HG03558 (cell line): ENCODE results near the gene RNF208.
A peak's percentile ranks its signal among the peaks of the same experiment; 100 is the strongest.

Experiments used
- ATAC-seq: cut with Tn5 transposase; IDR thresholded peaks from one replicate; pipeline ENCODE4 v1.9.1; 2021; ENCODE audit warnings: moderate number of reproducible peaks; ENCODE audit not compliant: unreplicated experiment; ENCODE audit errors: extremely low read depth

RNF208 gene

GRCh38 chr9:137228506-137228967 lies 6.5 kb upstream of the RNF208 start:
- ATAC-seq, result no peak

- no peak for ATAC-seq
Observed at GRCh38 chr9:137227853-137228505, 5.9 kb upstream of the RNF208 start.

- no peak for ATAC-seq
Observed at GRCh38 chr9:137227054-137227852, 5.2 kb upstream of the RNF208 start, which contains the start of gene RNF224. Gene RNF224, plus strand, starts transcription at chr9:137227502. Its CDS starts 834 bp downstream, at chr9:137228336.

GRCh38 chr9:137226338-137227053 lies 4.5 kb upstream of the RNF208 start:
- no peak for ATAC-seq

GRCh38 chr9:137225699-137226331 lies 3.8 kb upstream of the RNF208 start:
- ATAC-seq, result no peak

- no peak for ATAC-seq
Observed at GRCh38 chr9:137224830-137225694, 3.0 kb upstream of the RNF208 start, which contains the start of gene CYSRT1. Gene CYSRT1, plus strand, starts transcription at chr9:137225174. Its CDS starts 448 bp downstream, at chr9:137225622.

GRCh38 chr9:137223078-137223970 lies 1.3 kb upstream of the RNF208 start:
- peak; percentile 57 for ATAC-seq

GRCh38 chr9:137221506-137222111 lies 431 bp downstream of the RNF208 start:
- no peak for ATAC-seq

GRCh38 chr9:137221095-137221505 lies 940 bp downstream of the RNF208 start:
- ATAC-seq, result no peak

GRCh38 chr9:137220317-137221094 lies 1.5 kb downstream of the RNF208 start:
- ATAC-seq, result no peak

GRCh38 chr9:137219757-137220316 lies 2.2 kb downstream of the RNF208 start:
- ATAC-seq, result no peak

GRCh38 chr9:137218754-137219271 lies 3.2 kb downstream of the RNF208 start:
- ATAC-seq, result no peak

- ATAC-seq, result no peak
Observed at GRCh38 chr9:137218212-137218753, 3.8 kb downstream of the RNF208 start.

- ATAC-seq, result no peak
Observed at GRCh38 chr9:137217276-137218211, 4.5 kb downstream of the RNF208 start.

GRCh38 chr9:137216188-137216965 lies 5.7 kb downstream of the RNF208 start:
- ATAC-seq, result no peak
